NCI-H1048 (cell line): ENCODE data around the gene PIF1.
A peak's percentile ranks its signal among the peaks of the same experiment; 100 is the strongest.
"Not testable (repeated sequence)": the region's sequence is repeated elsewhere in the genome, so short reads cannot be mapped to it uniquely, and the experiment has no call there.

Experiments
- DNase-seq: peaks from one replicate; lab custom pipeline; 2025; lab: John Stamatoyannopoulos, UW

Gene PIF1

GRCh38 chr15:64847448-64847847, 22.0 kb upstream of the PIF1 start:
- no peak for DNase-seq

- no peak for DNase-seq
These were observed 21.6 kb upstream of the PIF1 start for GRCh38 chr15:64847016-64847415.

- DNase-seq, result no peak
These were observed 20.6 kb upstream of the PIF1 start for GRCh38 chr15:64845831-64846595.

GRCh38 chr15:64845183-64845611, 19.8 kb upstream of the PIF1 start:
- DNase-seq, result no peak

GRCh38 chr15:64844576-64845145, 19.2 kb upstream of the PIF1 start:
- DNase-seq, result no peak

- DNase-seq, result no peak
These were observed 18.5 kb upstream of the PIF1 start for GRCh38 chr15:64843991-64844390.

GRCh38 chr15:64842986-64843561, 17.6 kb upstream of the PIF1 start:
- no peak for DNase-seq

GRCh38 chr15:64842096-64842939, 16.9 kb upstream of the PIF1 start:
- no peak for DNase-seq

- DNase-seq, result peak; percentile 94
These were observed 16.1 kb upstream of the PIF1 start, which contains the start of gene PLEKHO2 for GRCh38 chr15:64841344-64842095. PLEKHO2 (plus strand) TSS chr15:64841915; CDS start chr15:64842017, 102 bp downstream.

- DNase-seq, result no peak
These were observed 15.6 kb upstream of the PIF1 start for GRCh38 chr15:64841060-64841343.

GRCh38 chr15:64837502-64837901, 12.1 kb upstream of the PIF1 start:
- DNase-seq, result no peak

GRCh38 chr15:64836023-64836536, 10.6 kb upstream of the PIF1 start:
- DNase-seq, result no peak

- DNase-seq, result no peak
These were observed 8.2 kb upstream of the PIF1 start for GRCh38 chr15:64833690-64834089.

- no peak for DNase-seq
These were observed 3.5 kb upstream of the PIF1 start for GRCh38 chr15:64828985-64829384.

- no peak for DNase-seq
These were observed 467 bp downstream of the PIF1 start for GRCh38 chr15:64824929-64825430.

GRCh38 chr15:64816452-64816851, 9.0 kb downstream of the PIF1 start:
- DNase-seq, result no peak

GRCh38 chr15:64814965-64815364, 10.5 kb downstream of the PIF1 start:
- not testable (repeated sequence) for DNase-seq

- DNase-seq, result not testable (repeated sequence)
These were observed 11.2 kb downstream of the PIF1 start for GRCh38 chr15:64814283-64814682.

GRCh38 chr15:64813075-64813474, 12.4 kb downstream of the PIF1 start:
- no peak for DNase-seq

- no peak for DNase-seq
These were observed 14.7 kb downstream of the PIF1 start for GRCh38 chr15:64810497-64811326.
